Inflammatory macrophage treated with lipopolysaccharide for 1 hour (primary cell): ENCODE results near the gene PTPRT.
"Not testable (repeated sequence)": the region's sequence is repeated elsewhere in the genome, so short reads cannot be mapped to it uniquely, and the experiment has no call there.

Experiments
- DNase-seq, 2 donors: peaks; one replicate each; pipeline ENCODE4 v3.0.0-alpha.2; 2020 to 2022

Gene PTPRT

DNA sequence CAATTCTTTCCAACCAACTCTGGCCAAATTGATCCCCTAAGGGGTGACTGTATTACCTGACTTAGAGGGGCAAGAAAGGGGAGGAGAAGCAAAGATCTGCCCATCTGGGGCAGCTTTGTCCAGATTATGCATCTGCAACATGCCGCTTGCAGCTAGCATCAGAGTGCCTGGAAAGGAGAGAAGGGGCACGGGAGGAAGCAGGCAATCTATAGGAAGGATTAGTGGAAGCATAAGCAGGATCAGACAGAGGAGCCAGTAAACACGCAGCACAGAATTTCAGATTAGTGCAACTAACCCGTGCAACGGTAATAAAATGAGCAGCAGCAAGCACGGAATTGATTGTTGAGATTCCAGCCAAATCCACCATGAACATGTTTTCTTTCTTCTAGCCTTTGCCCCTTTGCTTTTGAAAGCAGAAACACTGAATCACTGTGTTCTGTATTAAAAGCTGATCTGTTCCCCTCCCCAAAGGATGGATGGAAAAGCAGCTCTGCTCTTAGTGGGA lies 927.9 kb downstream of the PTPRT start:
- DNase-seq, result no peak

DNA sequence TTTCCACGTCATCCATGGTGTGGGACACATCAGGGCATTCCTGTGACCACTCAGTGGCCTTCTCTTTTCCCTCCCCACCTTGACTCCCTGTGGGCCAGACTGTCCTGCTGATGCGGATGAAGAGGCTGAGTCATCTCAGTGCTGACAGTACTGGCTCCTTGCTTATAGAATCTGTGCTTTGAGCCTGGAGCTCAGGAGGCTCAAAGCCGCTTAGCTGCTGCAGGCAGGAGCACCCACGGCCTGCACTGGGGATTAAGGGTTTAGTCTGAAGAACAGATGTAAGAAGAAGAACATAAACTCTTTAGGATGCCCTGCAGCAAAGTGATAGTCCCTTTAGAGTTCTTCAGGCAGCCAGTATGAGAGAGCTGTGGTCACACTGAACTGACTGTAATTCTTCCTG lies 929.5 kb downstream of the PTPRT start:
- no peak for DNase-seq

DNA sequence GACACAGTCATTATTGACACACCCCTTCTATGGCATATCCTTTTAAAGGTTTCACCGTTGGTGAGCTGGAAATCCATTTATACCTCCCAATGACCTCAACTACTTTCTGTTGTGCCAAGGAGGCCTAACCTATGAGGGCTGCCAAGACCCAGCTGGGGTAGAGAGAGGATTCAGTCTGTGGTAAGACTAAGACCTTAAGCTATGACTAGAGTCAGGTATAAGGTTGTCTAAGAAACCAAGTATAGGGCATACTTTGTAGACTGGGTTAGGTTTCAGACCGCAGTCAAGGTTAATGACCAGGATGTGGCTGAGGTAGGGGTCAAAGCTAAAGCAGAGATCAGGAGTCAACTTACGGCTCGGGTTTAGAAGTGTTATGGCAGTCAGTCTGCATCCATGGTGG lies 930.3 kb downstream of the PTPRT start:
- no peak for DNase-seq

DNA sequence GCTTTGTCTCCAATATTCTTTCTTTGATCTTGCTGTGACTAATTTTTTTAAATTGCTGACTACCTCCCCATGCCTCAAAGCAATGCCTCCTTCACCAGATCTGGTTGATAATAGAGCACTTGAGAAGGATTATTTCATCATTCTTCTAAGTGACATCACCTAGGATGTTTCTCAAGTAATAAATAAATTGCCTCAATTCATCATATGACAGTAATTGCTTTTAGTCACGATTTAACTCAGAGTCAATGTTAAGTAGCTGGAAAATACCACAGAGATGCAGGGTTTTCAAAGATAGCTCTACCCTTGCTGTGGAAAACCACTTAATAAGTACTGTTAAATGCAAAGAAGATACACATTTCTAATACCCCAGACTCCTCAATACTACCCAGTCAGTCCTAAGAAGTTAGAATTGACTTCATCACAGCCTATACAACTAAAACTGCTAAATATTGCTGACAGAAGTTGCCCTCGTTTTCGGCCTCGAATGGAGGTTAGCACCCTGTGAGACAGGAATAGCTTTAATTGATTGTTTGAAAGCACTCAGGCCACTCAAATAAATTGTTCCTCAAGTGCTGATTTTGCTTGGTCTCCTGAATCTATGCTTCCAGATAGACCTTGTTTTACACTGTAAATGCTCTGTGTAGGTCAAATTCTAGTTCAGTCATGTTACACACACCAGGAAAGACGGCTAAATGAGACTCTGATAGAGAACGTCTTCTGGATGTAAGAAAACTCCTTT lies 931.0 kb downstream of the PTPRT start:
- no peak for DNase-seq

DNA sequence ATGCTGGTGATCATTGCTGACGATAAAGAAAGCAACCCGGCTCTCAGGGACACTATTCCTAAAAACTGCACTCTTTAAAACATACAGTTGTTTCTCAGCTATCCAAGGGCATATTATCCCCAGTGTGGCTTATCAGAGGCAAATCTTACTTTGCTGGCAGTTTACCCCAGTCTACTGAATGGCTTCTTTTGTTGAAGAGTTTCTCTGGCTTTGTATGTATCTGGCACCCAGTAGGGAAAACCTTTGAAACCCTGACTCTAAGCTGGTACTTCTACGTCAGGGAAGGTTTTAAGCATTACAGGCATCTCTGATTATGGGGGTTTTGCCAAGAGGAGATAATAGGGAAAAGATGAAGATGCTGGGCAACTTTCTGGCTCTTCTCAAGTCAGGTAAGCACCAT lies 933.9 kb downstream of the PTPRT start:
- DNase-seq, result no peak

DNA sequence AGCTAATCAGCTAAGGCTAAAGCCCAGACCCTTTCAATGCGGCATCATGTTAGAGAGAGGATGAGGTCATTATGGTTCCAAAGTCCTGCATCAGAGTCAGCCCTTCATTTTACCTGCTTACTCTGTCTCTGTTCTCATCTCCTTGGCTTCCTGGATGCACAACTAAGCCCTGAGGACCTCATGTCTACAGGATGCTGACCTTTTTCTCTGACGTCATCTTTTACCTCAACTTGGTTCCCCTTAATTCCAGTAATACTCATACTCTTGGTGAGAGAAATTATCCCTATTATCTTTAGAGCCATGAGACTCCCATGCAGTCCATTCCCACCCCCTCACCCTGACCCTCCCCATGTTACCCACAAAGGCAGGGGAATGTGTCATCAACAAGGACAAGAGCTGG lies 935.0 kb downstream of the PTPRT start:
- no peak for DNase-seq

DNA sequence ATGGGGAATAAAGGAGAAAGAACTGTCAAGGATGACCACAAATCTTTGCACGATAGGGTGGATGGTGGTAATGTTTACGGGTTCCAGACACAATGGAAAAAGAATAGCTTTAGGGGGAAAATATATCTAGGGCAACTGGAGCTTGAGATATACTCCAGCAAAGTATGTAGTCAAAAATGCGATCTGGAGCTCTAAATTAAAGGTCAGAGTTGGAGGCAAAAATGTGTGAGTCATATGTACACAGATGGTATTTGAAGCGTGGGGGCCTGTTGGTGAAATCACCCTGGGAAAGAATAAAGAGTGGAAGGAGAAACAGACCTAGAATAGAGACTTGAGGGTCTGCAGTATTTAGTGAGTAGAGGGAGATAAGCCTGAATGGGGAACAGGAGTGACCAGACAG lies 937.6 kb downstream of the PTPRT start:
- no peak for DNase-seq

DNA sequence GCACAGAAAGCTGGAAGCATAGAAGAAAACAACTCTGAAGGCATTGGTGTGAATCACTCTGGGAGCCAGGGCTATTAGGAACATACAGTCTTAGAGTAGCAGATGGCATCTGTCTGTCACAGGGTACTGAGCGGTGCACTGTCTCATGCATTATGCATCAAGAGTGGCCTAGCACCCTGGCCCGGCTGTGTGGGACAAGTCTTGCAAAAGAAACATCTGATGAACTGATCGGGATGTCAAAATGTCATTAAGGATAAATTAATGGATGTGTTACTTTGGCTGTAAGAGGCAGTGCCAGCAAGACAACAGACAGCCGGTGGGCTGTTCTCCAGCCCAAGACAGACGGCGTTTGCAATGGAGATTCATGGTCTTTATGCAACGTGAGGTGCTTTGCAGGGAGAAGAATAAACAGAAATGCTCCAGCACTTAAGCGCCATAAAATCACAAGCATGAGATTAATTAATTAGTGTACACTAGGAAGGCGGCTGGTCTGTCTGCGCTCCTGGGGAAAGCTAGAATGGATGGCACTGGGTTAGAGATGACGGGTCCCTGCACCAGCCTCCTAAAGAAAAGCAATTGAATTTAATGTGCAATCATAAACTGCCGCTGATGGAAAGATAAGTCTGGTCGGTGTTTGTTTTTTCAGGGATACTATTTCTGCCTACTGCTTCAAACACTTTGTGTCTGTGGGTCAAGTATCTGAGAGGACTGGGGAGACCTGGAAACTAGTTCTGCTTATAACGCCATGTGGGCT lies 970.9 kb downstream of the PTPRT start:
- DNase-seq, result no peak

DNA sequence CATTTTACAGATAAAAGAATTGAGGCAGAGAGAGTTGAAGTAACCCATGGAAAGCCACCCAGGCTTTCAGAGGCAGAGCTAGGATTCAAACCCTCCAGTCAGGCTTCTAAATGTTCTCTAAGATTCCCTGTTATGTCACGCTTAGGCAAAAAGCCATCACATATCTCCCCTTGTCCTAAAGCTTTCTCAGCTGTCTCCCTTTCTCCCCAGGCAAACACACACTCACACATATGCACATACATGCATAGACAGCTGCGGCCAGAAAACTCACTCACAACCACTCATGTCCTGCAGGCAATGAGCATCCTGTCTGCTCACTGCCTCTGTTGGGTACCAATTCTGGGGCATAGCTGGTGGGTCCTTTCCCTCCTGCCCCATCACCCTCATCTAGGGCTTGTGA lies 975.6 kb downstream of the PTPRT start:
- no peak for DNase-seq

DNA sequence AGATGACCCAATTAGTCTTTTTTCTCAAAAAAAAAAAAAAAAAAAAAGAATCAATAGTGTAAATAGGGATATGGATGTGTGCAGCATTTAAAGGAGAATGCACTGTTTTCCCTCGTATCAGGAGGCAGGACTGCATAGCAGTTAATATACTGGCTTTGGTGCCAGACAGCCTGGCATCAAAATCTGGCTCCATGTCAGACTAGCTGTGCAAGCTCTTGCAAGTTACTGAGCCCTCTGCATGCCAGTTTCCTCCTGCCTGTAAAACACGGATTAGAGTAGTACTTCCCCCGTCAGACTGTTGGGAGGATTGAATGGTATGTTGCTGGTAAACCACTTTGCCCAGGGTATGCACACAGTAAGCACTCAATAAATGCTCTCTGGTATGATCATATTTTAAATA lies 977.3 kb downstream of the PTPRT start:
- DNase-seq, result no peak

DNA sequence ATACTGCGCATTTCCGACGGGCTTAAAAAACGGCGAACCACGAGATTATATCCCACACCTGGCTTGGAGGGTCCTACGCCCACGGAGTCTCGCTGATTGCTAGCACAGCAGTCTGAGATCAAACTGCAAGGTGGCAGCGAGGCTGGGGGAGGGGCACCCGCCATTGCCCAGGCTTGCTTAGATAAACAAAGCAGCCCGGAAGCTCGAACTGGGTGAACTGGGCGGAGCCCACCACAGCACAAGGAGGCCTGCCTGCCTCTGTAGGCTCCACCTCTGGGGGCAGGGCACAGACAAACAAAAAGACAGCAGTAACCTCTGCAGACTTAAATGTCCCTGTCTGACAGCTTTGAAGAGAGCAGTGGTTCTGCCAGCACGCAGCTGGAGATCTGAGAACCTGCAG lies 983.1 kb downstream of the PTPRT start:
- DNase-seq, result not testable (repeated sequence)

DNA sequence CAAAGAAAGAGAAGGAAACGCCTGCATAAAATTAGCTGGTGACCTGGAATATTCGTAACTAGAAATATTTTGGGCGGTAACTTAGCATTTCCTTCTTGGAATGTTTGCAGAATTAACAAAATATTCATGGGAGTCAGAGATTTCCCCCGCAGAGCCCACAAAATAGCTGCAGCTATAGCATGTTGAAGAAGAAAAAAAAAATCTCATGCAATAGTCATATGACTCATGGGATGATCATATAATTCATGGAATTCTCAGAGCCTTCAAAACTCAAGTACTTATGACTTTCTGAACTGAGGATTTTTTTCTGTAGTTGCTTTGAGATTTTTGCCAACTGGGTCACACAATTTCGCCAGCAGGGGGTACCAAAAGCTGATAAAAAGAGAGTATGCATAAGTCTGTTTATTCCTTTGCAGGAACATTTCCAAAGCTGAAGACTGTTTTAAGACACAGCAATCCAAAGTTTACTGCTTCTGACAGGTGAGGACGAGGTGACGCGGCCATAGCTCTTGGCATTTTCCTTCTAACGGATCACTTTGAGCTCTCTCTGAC lies 985.5 kb downstream of the PTPRT start:
- peak in 1 of 2 donors; percentile 3 for DNase-seq

DNA sequence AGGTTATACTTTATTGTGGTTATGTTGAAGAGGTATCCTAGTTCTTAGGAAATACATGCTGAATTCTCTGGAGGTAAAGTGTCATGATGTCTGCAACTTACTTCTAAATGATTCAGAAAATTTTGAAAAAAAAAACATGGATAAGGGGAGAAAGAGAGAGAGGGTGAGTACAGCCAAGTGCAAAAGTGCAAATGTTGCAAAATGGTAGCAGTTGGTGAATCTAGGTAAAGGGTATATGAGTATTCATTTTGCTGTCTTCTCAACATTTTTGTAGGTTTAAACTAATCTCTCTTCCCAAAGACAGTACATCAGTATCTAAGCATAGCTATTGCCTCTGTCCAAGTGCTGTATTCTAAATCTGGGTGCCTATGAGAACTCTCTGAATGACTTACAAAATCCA lies 992.1 kb downstream of the PTPRT start:
- DNase-seq, result no peak

DNA sequence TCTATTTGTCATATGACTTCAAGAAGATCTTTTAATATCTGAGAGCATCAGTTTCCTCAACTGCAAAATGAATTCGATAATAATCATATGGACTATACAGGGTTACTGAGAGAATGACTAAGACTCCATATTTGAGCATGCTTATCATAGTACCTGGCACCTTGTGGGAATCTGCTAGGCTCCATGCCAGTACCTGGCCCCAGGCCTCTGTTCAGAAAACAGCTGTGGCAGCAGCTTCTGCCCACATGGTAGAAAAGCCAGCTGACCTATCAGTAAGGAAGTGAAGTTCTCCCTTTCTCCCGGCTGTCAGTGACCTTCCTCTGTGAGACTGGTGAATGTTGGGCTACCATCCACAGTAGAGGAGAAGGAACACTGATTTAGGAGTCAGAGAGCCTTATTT lies 996.6 kb downstream of the PTPRT start:
- no peak for DNase-seq

DNA sequence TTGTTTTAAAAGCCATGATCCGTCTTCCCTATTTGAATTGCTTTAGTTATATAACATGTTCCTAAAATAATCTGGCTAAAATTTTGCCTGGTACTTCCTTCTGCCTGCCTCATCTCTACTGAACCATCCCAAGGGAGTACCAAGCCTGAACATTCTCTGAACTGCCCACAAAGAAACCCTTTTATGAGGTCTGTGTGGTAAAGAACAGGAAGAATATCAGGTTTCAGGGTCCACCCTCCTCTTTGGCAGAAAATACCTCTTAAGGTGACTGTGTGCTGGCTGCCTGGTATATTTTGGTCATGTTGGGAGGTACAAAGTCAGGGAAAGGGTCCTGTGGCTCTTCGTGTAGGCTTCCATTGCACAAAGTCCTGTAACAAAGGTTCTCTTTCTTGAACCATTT lies 997.4 kb downstream of the PTPRT start:
- no peak for DNase-seq

DNA sequence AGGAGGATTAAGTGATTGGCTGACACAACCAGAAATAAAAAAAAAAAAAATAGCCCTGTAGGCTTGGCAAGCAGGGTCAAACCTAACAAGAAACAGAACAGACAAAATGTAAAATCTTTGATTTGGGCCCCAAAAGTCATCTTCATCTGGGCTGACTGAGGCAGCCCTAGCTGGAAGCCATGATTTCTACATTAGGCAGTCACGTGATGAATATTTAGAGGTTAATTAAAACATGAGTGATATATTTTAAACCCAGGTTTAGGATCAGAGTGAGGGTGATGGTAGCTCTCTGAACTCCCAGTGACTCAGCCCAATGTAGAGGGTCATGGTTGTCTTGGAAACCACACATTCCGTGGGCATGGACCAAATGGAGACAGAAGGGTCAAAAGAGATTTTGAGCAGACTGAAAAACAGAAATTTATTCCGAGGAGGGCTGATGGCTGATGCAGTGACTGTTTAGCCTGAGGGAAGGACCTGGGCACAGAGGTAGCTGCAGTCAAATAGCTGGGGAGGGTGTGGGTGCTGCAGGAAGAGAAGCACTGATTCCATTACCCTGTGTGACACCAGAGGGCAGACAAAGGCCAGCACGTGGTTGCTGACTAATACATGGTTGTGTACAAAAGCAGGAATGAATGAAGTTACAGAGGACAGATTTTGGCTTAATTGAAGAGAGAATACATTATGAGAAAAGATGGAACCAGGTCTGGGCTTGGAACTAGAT lies 998.4 kb downstream of the PTPRT start:
- DNase-seq, result no peak

DNA sequence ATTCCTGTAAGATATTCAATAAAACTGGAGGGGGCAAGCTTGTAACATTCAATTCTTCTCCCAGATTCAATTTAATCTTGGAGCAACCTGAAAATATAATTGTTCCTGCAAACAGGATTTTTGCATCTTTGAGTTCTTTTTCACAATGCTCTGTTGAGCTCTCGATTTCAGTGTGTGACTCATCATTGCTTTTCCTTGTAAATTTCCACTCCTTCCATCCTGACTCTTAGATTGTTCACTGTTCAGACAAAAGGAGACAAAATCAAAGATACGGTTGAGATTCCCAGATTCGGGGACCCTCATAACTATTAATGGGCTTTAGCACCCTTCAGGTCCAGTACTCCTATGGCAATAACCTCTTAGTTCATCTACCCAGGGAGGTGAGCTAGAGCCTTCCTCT lies 999.6 kb downstream of the PTPRT start:
- no peak for DNase-seq

DNA sequence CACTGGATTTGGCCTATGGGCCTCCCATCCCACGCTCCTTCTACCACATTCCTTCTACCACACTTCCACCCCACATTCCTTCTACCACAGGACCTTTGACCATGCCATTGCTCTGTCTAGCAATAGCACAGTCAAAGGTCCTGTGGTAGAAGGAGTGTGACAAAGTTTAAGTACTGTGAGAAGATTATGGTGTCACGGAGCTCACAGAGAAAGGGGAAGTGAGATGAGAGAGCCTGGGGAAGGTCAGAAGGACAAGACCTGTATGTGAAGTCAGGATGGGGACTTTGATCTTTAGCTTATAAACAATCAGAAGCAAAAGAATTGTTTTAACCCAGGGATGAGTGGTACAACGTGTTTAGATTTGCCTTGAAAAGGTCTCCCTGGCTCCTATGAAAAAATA lies 1003.4 kb downstream of the PTPRT start:
- no peak for DNase-seq

DNA sequence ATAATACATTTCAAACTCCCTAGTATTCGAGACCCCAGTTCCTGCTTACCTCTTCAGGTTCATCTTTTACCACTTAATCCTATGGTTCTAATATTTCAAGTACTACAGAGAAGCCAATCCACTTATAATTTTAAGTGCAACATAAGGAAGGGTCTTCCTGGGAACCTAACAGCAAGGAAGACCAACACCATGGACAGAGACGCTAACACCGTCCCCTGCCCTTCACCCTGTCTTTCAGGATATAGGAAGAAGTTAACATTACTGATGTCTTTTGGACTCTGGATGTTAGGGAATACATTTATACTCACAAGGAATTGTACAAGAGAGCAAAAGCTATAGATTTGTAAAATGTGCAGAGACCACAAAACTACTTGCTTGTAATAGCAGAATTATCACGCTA lies 1006.6 kb downstream of the PTPRT start:
- no peak for DNase-seq

DNA sequence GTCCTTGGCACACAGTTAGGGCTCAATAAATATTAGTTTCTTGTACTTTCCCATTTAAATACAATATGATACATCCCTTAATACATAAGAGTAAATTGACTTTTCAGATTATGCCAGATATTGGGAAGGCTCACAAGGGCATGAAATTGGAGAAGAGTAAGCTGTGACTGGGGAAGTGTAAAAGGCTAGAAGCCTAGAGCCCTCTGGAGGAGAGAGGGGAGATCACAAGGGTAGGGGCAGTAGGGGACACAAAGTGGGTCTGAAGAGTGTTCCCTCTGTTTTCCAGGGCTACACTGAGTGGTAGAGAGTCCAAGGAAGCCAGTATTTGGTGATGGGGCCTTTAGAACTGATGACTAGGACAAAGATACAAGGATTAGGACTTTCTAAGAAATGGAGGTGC lies 1008.6 kb downstream of the PTPRT start:
- no peak for DNase-seq

DNA sequence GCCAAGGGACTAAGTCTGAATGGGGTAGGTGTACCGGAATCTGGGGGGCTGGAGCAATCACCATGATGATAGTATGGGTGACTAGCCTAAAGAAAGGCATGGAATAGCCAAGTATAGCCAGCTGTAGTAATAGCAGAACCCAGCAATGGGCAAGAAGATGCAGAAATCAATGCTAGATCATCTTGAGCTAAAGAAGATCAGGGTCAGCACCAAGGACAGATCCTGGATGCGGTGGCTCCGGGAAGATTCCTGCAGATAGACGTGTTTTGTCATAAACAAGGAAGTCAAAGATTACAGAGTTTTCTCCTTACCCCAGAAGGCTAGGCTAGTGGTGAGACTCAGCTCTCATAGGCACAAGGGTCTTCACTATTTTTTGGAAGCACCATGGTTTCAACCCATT lies 1009.9 kb downstream of the PTPRT start:
- no peak for DNase-seq

DNA sequence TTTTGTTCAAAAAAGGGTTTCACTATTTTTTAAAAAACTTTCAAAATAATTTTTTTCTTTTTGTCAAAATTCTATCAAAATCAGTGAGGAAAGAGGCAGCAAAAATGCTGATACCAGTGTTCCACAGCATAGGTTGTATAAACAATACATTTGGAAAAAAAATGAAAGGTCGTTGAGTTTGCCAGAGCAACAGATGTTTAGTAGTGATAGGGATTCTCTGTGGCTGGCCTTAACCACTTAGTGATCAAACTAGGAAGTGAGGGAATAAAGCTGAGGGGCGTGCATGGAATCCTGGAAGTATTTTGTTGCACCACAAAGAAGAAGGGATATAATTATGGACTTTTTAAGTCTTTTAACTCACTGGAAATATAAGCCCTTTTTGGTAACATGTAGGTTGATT lies 1016.3 kb downstream of the PTPRT start:
- no peak for DNase-seq

DNA sequence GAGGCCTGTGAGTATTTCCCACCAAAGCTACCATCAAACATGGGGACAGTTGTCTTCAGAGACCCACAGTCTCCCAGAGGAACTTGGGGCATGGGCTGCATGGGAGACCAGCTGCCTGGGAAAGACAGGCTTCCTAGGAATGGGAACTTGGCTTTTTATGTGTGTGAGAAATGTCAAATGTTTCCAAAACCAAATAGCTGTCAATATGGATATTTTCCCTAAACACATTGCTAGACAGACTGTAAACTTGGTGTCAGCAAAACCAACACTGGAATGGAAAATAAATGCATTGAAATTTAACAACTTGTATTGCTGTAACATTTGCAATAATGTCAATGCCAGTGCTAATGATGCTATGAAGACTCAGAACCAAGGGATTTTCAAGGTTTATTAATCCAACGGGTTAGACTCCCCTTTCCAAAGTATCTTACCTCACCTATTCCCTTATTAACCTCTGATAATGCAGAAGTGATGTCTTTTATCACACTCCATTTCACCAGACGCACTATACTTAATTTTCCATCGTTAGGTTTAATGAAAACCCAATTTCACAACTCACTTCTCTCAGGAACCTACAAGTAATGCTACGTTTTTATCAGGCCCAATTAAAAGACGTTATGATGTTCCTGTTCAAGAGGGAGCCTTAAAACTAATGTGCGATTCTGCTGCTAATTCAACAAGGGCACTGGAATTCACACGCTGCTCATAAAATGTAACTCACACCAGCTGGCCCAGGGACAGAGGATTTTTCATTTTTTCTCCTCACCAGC lies 1025.4 kb downstream of the PTPRT start:
- no peak for DNase-seq
